GM18499 (cell line): Measurements from ENCODE around the gene TWF2.
"Not testable (repeated sequence)": the region's sequence is repeated elsewhere in the genome, so short reads cannot be mapped to it uniquely, and the experiment has no call there.

Source experiments
- ATAC-seq: cut with Tn5 transposase; IDR thresholded peaks from one replicate; pipeline ENCODE4 v1.9.1; 2021; ENCODE audit warnings: moderate number of reproducible peaks; ENCODE audit not compliant: insufficient read depth, unreplicated experiment

Gene TWF2

GRCh38 chr3:52238761-52239701 lies at the start of gene TWF2:
TWF2 (minus strand) TSS chr3:52239158; CDS start chr3:52239016, 142 bp downstream.
- ATAC-seq, result no peak

GRCh38 chr3:52288674-52289073 lies 49.7 kb upstream of the TWF2 start:
- no peak for ATAC-seq

DNA sequence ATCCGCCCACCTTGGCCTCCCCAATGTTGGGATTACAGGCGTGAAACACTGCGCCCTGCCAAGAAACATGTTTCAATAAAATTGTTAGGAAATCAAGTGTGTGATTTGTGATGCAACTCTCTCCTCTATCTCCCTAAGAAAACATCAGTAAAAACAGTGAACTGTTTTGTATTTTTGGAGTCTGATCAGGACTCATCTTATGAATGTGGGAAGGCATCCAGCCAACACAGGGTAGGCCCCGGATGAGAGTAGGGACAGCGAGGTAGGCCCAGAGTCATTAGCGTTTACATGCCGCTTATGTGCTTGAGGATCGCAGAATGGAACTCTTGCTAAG lies 47.8 kb upstream of the TWF2 start:
- ATAC-seq, result no peak

DNA sequence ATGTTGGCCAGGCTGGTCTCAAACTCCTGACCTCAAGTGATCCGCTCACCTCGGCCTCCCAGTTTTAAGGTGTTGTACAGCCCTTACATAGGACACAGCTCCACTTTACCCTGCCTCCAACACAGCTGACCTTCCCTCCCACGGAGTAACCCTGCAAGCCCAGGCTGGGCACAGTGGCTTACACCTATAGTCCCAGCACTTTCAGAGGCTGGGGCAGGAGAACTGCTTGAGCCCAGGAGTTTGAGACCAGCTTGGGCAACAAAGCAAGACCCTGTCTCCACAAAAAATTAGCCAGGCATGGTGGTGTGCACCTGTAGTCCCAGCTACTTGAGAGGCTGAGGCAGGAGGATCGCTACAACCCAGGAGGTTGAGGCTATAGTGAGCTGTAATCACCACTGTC lies 45.1 kb upstream of the TWF2 start:
- ATAC-seq, result not testable (repeated sequence)

GRCh38 chr3:52283306-52283705 lies 44.3 kb upstream of the TWF2 start:
- no peak for ATAC-seq

DNA sequence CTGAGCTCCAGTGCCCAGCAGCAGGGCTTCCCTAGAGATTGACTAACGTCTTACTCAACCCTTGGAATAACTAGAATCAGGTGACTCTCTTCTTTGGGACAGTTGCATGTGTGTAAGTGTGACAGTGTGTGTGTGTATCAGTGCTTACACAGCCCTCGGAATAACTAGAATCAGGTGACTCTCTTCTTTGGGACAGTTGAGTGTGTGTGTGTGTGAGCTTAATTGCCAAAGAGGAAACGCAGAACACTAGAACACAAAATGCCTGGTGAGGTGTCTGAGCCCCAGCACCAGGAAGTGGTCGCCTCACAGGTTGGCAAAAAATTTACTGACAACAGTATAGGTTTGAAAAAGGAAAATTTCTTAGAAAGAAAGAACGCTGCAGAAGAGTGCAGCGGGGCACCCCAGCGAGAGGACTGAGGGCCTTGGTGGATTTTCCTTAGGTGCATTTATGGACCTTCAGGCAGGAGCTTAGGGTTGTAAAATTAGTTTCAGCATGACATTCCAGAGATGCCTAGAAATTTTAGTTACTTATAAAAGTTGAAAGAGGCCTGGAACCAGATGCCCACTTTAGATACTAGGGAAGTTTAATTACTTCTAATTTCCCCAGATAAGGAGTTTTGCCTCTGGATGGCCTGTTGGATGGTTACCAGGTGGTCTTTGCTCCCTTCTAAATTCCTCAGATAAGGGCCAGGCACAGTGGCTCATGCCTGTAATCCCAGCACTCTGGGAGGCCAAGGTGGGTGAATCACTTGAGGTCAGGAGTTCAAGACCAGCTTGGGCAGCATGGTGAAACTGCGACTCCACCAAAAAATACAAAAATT lies 43.2 kb upstream of the TWF2 start:
- no peak for ATAC-seq

DNA sequence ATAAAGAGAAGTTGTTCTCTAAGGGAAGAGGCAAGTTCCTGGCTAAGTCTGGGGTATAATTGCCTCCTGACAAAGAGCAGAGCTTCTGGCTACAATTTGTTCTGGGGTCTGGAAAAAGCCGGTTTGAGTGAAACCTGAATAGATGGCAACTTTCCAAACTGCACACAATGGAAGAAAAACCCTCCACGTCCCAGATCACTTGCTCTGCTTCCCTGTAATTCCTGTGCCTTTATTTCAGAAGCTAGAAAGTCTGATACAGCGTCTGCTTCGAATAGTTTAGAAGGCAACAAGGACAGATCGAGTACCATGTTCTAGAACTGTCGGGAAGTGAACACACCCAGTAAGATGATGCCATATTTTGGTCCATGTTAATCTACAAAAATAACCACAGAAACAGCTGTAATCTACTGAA lies 41.1 kb upstream of the TWF2 start:
- no peak for ATAC-seq

- no peak for ATAC-seq
Observed at GRCh38 chr3:52279596-52279995, 40.6 kb upstream of the TWF2 start.

DNA sequence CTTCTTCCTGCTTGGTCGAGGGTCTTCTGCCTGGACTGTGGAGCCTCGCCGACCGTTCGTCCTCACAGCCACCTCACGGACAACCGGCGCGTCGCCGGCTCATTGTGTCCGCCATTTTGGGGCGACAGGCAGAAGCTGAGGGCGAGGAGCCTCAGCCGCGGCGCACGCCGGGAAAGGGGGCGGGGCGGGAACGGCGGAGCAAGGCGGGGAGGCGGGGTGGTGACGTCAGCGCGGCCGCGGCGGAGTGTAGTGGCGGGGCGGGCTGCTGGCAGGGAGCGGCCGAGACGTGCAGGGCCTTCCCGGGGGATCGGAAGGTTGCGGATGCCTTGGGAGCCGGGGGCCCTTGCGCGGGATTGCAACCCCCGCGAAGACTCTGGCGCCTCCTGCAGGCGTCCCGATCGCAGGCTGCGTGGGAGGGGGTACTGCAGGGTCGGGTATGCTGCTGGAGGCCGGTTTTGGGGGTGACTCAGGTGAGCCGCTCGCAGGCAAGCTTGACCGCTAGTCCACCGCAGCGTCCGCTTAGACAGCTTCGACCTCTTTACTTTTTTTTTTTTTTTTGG lies 39.6 kb upstream of the TWF2 start, which contains the start of gene WDR82:
Gene WDR82, minus strand, starts transcription at position 140 of the 560 bp plus-strand sequence. CDS start 288 bp downstream, outside the sequence.
- ATAC-seq, result peak; percentile 41

GRCh38 chr3:52277972-52278509 lies 39.1 kb upstream of the TWF2 start:
- ATAC-seq, result peak; percentile 45

- no peak for ATAC-seq
Observed at GRCh38 chr3:52277071-52277964, 38.4 kb upstream of the TWF2 start.

GRCh38 chr3:52274781-52275180 lies 35.8 kb upstream of the TWF2 start:
- not testable (repeated sequence) for ATAC-seq

- no peak for ATAC-seq
Observed at GRCh38 chr3:52272831-52273230, 33.9 kb upstream of the TWF2 start.

GRCh38 chr3:52272172-52272571 lies 33.2 kb upstream of the TWF2 start:
- ATAC-seq, result not testable (repeated sequence)

GRCh38 chr3:52270252-52270754 lies 31.3 kb upstream of the TWF2 start:
- no peak for ATAC-seq

GRCh38 chr3:52269776-52270175 lies 30.8 kb upstream of the TWF2 start:
- no peak for ATAC-seq

GRCh38 chr3:52268036-52268435 lies 29.1 kb upstream of the TWF2 start:
- ATAC-seq, result no peak

DNA sequence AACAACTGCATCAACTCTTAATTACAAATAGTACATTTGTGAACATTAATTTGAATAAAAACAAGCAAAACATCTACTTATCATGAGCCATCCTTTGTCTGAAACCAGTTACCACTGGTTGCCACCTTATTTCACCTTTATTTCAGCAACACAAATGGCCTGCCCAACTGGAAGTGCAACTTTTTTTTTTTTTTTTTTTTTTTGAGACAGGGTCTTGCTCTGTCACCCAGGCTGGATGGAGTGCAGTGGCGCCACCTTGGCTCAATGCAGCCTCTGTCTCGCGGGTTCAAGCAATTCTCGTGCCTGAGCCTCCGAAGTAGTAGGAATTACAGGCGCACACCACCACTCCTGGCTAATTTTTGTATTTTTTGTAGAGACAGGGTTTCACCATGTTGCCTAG lies 26.4 kb upstream of the TWF2 start:
- no peak for ATAC-seq

DNA sequence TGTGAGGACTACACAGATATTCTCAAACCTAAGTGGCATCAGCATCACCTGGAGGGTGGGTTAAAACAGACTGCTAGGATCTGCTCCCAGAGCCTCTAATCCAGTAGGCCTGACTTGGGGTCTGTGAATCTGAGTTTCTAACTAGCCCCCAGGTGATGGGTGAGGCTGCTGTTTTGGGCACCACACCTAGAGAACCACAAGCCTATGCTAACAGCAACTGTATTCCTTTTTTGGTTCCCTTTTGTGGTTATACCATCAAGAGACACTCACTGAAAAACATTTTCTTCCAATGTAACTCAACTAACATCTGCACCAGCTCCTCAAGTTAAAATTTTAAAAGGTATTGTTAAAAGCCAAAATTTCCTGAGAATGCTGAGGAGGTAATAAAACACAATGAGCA lies 23.5 kb upstream of the TWF2 start:
- no peak for ATAC-seq
